ENCODE data around the gene PTPN13. TPM values are rescaled to one million over a fixed set of nuclear protein-coding genes. Genes with fewer than 3 reads are reported as not detected.
A peak's percentile ranks its signal among the peaks of the same experiment; 100 is the strongest.

The PTPN13 gene
- total and polyA plus RNA-seq, 2 experiments from 2014 or later = 13.0 to 43.2 TPM

- H3K4me2 ChIP-seq (ENCODE audit: unreplicated experiment) = peak overlapping the region; percentile 72
- H3K4me3 ChIP-seq = peak overlapping the region; percentile 35
- peak; percentile 97 for DNase-seq
- no peaks in the 10 kb centered on the region for H4K20me1 ChIP-seq (ENCODE audit: insufficient read depth)
- peak overlapping the region; percentile 85 for H3K27ac ChIP-seq
- no peaks in the 10 kb centered on the region for H3K36me3 ChIP-seq (ENCODE audit: low read depth)
- peaks cover 17% of the 10 kb centered on the region for H3K4me1 ChIP-seq (ENCODE audit: insufficient read depth)
- H3K9me3 ChIP-seq (ENCODE audit: low read depth) = no peaks in the 10 kb centered on the region
- TF ChIP-seq EZH2phosphoT487 (IDR thresholded peaks at IDR 0.05; ENCODE audit: insufficient read depth, low read depth) (no peak), EZH2 (IDR thresholded peaks at IDR 0.05; ENCODE audit: insufficient read depth, poor library complexity, severe bottlenecking) (no peak)
- peak overlapping the region; percentile 38; the same call in 1 of the 2 replicates for H3K9ac ChIP-seq
- H3K27me3 ChIP-seq (replicated peaks; ENCODE audit: insufficient read depth) = no peaks in the 10 kb centered on the region
- 30 to 35% methylated on average over 5 of the region's 5 CpGs for WGBS, 2 experiments (ENCODE audit: low coverage in 1 of 2, low lambda C conversion rate in 2 of 2, missing lambda C conversion rate in 2 of 2)
- in situ Hi-C loops (cut with MboI) = no loop called here
- H3K9me2 ChIP-seq (ENCODE audit: insufficient read depth) = no peaks in the 10 kb centered on the region; the same call in 1 of the 2 replicates
- peak overlapping the region; percentile 85 for H2AFZ ChIP-seq
- H3K79me2 ChIP-seq (ENCODE audit: insufficient read depth) = no peaks in the 10 kb centered on the region
- peaks cover 16% of the 10 kb centered on the region for H3F3A ChIP-seq (ENCODE audit: insufficient read depth)
Observed at GRCh38 chr4:86831262-86832130, 237.4 kb downstream of the PTPN13 start.

GRCh38 chr4:86833615-86834014, 239.5 kb downstream of the PTPN13 start:
- H3K4me2 ChIP-seq (ENCODE audit: unreplicated experiment) = no peak overlapping the region
- 76 to 95% methylated on average over 1 of the region's 1 CpG for WGBS, 2 experiments (ENCODE audit: low coverage in 1 of 2, low lambda C conversion rate in 2 of 2, missing lambda C conversion rate in 2 of 2)
- H2AFZ ChIP-seq = no peak overlapping the region
- no peaks in the 10 kb centered on the region for H3K79me2 ChIP-seq (ENCODE audit: insufficient read depth)
- H3K9me3 ChIP-seq (ENCODE audit: low read depth) = no peaks in the 10 kb centered on the region
- no peaks in the 10 kb centered on the region for H3K36me3 ChIP-seq (ENCODE audit: low read depth)
- no peak overlapping the region for H3K4me3 ChIP-seq
- peaks cover 16% of the 10 kb centered on the region for H3F3A ChIP-seq (ENCODE audit: insufficient read depth)
- no peak overlapping the region for H3K27ac ChIP-seq
- H4K20me1 ChIP-seq (ENCODE audit: insufficient read depth) = no peaks in the 10 kb centered on the region
- TF ChIP-seq EZH2phosphoT487 (IDR thresholded peaks at IDR 0.05; ENCODE audit: insufficient read depth, low read depth) = no peak
- no peak for TF ChIP-seq EZH2 (IDR thresholded peaks at IDR 0.05; ENCODE audit: insufficient read depth, poor library complexity, severe bottlenecking)
- no peak overlapping the region for H3K9ac ChIP-seq
- no peak for DNase-seq
- in situ Hi-C loops (cut with MboI) = no loop called here
- H3K4me1 ChIP-seq (ENCODE audit: insufficient read depth) = peaks cover 17% of the 10 kb centered on the region
- H3K9me2 ChIP-seq (ENCODE audit: insufficient read depth) = no peaks in the 10 kb centered on the region; the same call in 1 of the 2 replicates
- no peaks in the 10 kb centered on the region for H3K27me3 ChIP-seq (replicated peaks; ENCODE audit: insufficient read depth)

- Histone ChIP-seq H3F3A (ENCODE audit: insufficient read depth) (peaks cover 16% of the 10 kb centered on the region), H3K4me2 (ENCODE audit: unreplicated experiment) (no peak overlapping the region), H3K9ac (no peak overlapping the region), H3K9me2 (ENCODE audit: insufficient read depth) (no peaks in the 10 kb centered on the region), H3K4me1 (ENCODE audit: insufficient read depth) (peaks cover 17% of the 10 kb centered on the region), H3K27ac (no peak overlapping the region), H2AFZ (no peak overlapping the region), H3K9me3 (ENCODE audit: low read depth) (no peaks in the 10 kb centered on the region), H3K36me3 (ENCODE audit: low read depth) (no peaks in the 10 kb centered on the region), H3K4me3 (no peak overlapping the region), H4K20me1 (ENCODE audit: insufficient read depth) (no peaks in the 10 kb centered on the region), H3K27me3 (replicated peaks; ENCODE audit: insufficient read depth) (no peaks in the 10 kb centered on the region), H3K79me2 (ENCODE audit: insufficient read depth) (no peaks in the 10 kb centered on the region)
- in situ Hi-C loops (cut with MboI) = no loop called here
- peak; percentile 33 for DNase-seq
- WGBS, 2 experiments (ENCODE audit: low coverage in 1 of 2, low lambda C conversion rate in 2 of 2, missing lambda C conversion rate in 2 of 2) = 78 to 82% methylated on average over 3 of the region's 3 CpGs
- TF ChIP-seq EZH2 (IDR thresholded peaks at IDR 0.05; ENCODE audit: insufficient read depth, poor library complexity, severe bottlenecking) = no peak
- TF ChIP-seq EZH2phosphoT487 (IDR thresholded peaks at IDR 0.05; ENCODE audit: insufficient read depth, low read depth) = no peak
Observed at GRCh38 chr4:86834901-86835300, 240.8 kb downstream of the PTPN13 start.

- H3K27ac ChIP-seq = no peak overlapping the region
- TF ChIP-seq EZH2phosphoT487 (IDR thresholded peaks at IDR 0.05; ENCODE audit: insufficient read depth, low read depth) (no peak), EZH2 (IDR thresholded peaks at IDR 0.05; ENCODE audit: insufficient read depth, poor library complexity, severe bottlenecking) (no peak)
- in situ Hi-C loops (cut with MboI) = no loop called here
Observed at GRCh38 chr4:86835677-86836076, 241.6 kb downstream of the PTPN13 start.

More at GRCh38 chr4:86835677-86836076, 241.6 kb downstream of the PTPN13 start:
- H3F3A ChIP-seq (ENCODE audit: insufficient read depth) = peaks cover 11% of the 10 kb centered on the region
- H3K9ac ChIP-seq = no peak overlapping the region
- no peaks in the 10 kb centered on the region for H3K9me2 ChIP-seq (ENCODE audit: insufficient read depth)
- no peak overlapping the region for H3K4me3 ChIP-seq
- H3K36me3 ChIP-seq (ENCODE audit: low read depth) = no peaks in the 10 kb centered on the region
- H3K4me1 ChIP-seq (ENCODE audit: insufficient read depth) = peaks cover 16% of the 10 kb centered on the region
- H3K27me3 ChIP-seq (replicated peaks; ENCODE audit: insufficient read depth) = no peaks in the 10 kb centered on the region
- 91 to 93% methylated on average over 3 of the region's 3 CpGs for WGBS, 2 experiments (ENCODE audit: low coverage in 1 of 2, low lambda C conversion rate in 2 of 2, missing lambda C conversion rate in 2 of 2)
- H4K20me1 ChIP-seq (ENCODE audit: insufficient read depth) = no peaks in the 10 kb centered on the region
- no peak overlapping the region for H3K4me2 ChIP-seq (ENCODE audit: unreplicated experiment)
- no peaks in the 10 kb centered on the region for H3K9me3 ChIP-seq (ENCODE audit: low read depth)
- 0 out of 2 replicates have a peak overlapping the region, but pooled peaks have one; percentile 6 for H2AFZ ChIP-seq
- H3K79me2 ChIP-seq (ENCODE audit: insufficient read depth) = no peaks in the 10 kb centered on the region
- no peak for DNase-seq

All from GM23248 (cell line).